ENCODE results near the gene MAGI1. TPM values are rescaled to one million over a fixed set of nuclear protein-coding genes. Genes with fewer than 3 reads are reported as not detected.

The MAGI1 gene
- total and polyA plus RNA-seq, 2 donors (not counting 1 experiment from before 2014, with no cell fraction given), result 0.10 to 0.22 TPM

- Mint-ChIP-seq H3K4me1 (no peaks in the 10 kb centered on the region), H3K27ac (no peak overlapping the region), H3K4me3 (no peak overlapping the region), H3K9me3 (ENCODE audit: insufficient read depth) (no peaks in the 10 kb centered on the region), H3K27me3 (no peaks in the 10 kb centered on the region)
- 77% methylated on average over 3 of the region's 6 CpGs for WGBS (ENCODE audit: insufficient coverage)
- Histone ChIP-seq H3K4me3 (ENCODE audit: control extremely low read depth in 1 of 5, extremely low read depth in 1 of 5, insufficient read depth in 1 of 5, low read depth in 2 of 5, low read length in 4 of 5) (no peak overlapping the region), H2AFZ (ENCODE audit: insufficient read depth, low read depth, low read length, poor library complexity, severe bottlenecking) (no peak overlapping the region), H3K79me2 (ENCODE audit: control insufficient read depth, insufficient read depth, low read length) (no peaks in the 10 kb centered on the region), H3K4me2 (replicated peaks; ENCODE audit: low read depth, low read length, poor library complexity, severe bottlenecking) (no peak overlapping the region), H3K9ac (ENCODE audit: low read length) (no peak overlapping the region), H4K20me1 (ENCODE audit: control insufficient read depth, insufficient read depth, low read length, poor library complexity, severe bottlenecking) (no peaks in the 10 kb centered on the region), H3K27me3 (replicated peaks in 1 of 4; ENCODE audit: control extremely low read depth in 1 of 4, control insufficient read depth in 3 of 4, insufficient read depth in 4 of 4, low read length in 3 of 4) (no peaks in the 10 kb centered on the region), H3K9me3 (ENCODE audit: control extremely low read depth in 1 of 3, control insufficient read depth in 2 of 3, insufficient read depth in 1 of 3, low read length in 2 of 3) (peaks cover 0 to under 1% (median 0%) of the 10 kb centered on the region in 3 donors), H3K36me3 (replicated peaks in 1 of 2; ENCODE audit: control extremely low read depth in 1 of 2, control insufficient read depth in 1 of 2, extremely low read depth in 1 of 2, insufficient read depth in 2 of 2, low read length in 1 of 2) (no peaks in the 10 kb centered on the region), H3K27ac (ENCODE audit: low read length in 2 of 2) (no peak overlapping the region), H3K4me1 (ENCODE audit: control insufficient read depth in 2 of 2, insufficient read depth in 2 of 2, low read length in 2 of 2) (no peaks in the 10 kb centered on the region)
- no peak for TF ChIP-seq CTCF (IDR thresholded peaks at IDR 0.05)
- TF ChIP-seq EZH2 (IDR thresholded peaks at IDR 0.05; ENCODE audit: borderline replicate concordance, insufficient read depth, low read depth, low read length, poor library complexity, severe bottlenecking), result no peak
- CTCF ChIA-PET, result no interaction called here
- no peak for ATAC-seq (ENCODE audit: low read depth)
- intact Hi-C loops (cut with micrococcal nuclease), result no loop called here
- POLR2A ChIA-PET, result no interaction called here
- DNase-seq, result no peak
Observed at GRCh38 chr3:65873028-65873427, 165.7 kb downstream of the MAGI1 start.

- DNase-seq (no peak), ATAC-seq (ENCODE audit: low read depth) (no peak)
- no peak overlapping the region for H3K9ac ChIP-seq (ENCODE audit: low read length)
- CTCF ChIA-PET, result no interaction called here
- Mint-ChIP-seq H3K27me3 (no peaks in the 10 kb centered on the region), H3K9me3 (ENCODE audit: insufficient read depth) (no peaks in the 10 kb centered on the region), H3K4me1 (no peaks in the 10 kb centered on the region), H3K4me3 (no peak overlapping the region), H3K27ac (no peak overlapping the region)
- H3K36me3 ChIP-seq (replicated peaks in 1 of 2; ENCODE audit: control extremely low read depth in 1 of 2, control insufficient read depth in 1 of 2, extremely low read depth in 1 of 2, insufficient read depth in 2 of 2, low read length in 1 of 2), result no peaks in the 10 kb centered on the region
- H3K4me2 ChIP-seq (replicated peaks; ENCODE audit: low read depth, low read length, poor library complexity, severe bottlenecking), result no peak overlapping the region
- H3K9me3 ChIP-seq (ENCODE audit: control extremely low read depth in 1 of 3, control insufficient read depth in 2 of 3, insufficient read depth in 1 of 3, low read length in 2 of 3), result peaks cover 0 to 8% (median 0%) of the 10 kb centered on the region in 3 donors
- intact Hi-C loops (cut with micrococcal nuclease), result no loop called here
- H4K20me1 ChIP-seq (ENCODE audit: control insufficient read depth, insufficient read depth, low read length, poor library complexity, severe bottlenecking), result no peaks in the 10 kb centered on the region
- TF ChIP-seq EZH2 (IDR thresholded peaks at IDR 0.05; ENCODE audit: borderline replicate concordance, insufficient read depth, low read depth, low read length, poor library complexity, severe bottlenecking) (no peak), CTCF (IDR thresholded peaks at IDR 0.05) (no peak)
- H3K4me1 ChIP-seq (ENCODE audit: control insufficient read depth in 2 of 2, insufficient read depth in 2 of 2, low read length in 2 of 2), result no peaks in the 10 kb centered on the region
- WGBS (ENCODE audit: insufficient coverage), result 80% methylated on average over 5 of the region's 6 CpGs
- H3K4me3 ChIP-seq (ENCODE audit: control extremely low read depth in 1 of 5, extremely low read depth in 1 of 5, insufficient read depth in 1 of 5, low read depth in 2 of 5, low read length in 4 of 5), result no peak overlapping the region
- H3K79me2 ChIP-seq (ENCODE audit: control insufficient read depth, insufficient read depth, low read length), result no peaks in the 10 kb centered on the region
- POLR2A ChIA-PET, result no interaction called here
- no peak overlapping the region for H2AFZ ChIP-seq (ENCODE audit: insufficient read depth, low read depth, low read length, poor library complexity, severe bottlenecking)
- H3K27me3 ChIP-seq (replicated peaks in 1 of 4; ENCODE audit: control extremely low read depth in 1 of 4, control insufficient read depth in 3 of 4, insufficient read depth in 4 of 4, low read length in 3 of 4), result no peaks in the 10 kb centered on the region
- H3K27ac ChIP-seq (ENCODE audit: low read length in 2 of 2), result no peak overlapping the region
Observed at GRCh38 chr3:65871305-65872141, 167.2 kb downstream of the MAGI1 start.
